HG03060 (cell line): ENCODE measurements around the gene ZNF705A.
"Not testable (repeated sequence)": the region's sequence is repeated elsewhere in the genome, so short reads cannot be mapped to it uniquely, and the experiment has no call there.

Experiments used
- ATAC-seq: cut with Tn5 transposase; IDR thresholded peaks from one replicate; pipeline ENCODE4 v1.9.1; 2021; ENCODE audit warnings: low read depth, moderate number of reproducible peaks; ENCODE audit not compliant: unreplicated experiment

ZNF705A gene

GRCh38 chr12:8156845-8157244 is at the start of gene ZNF705A:
ZNF705A (plus strand) TSS chr12:8157015; CDS start chr12:8172626, 15,611 bp downstream.
- no peak for ATAC-seq

GRCh38 chr12:8108808-8109398 is 47.9 kb upstream of the ZNF705A start:
- ATAC-seq = no peak

GRCh38 chr12:8113117-8113516 is 43.7 kb upstream of the ZNF705A start:
- not testable (repeated sequence) for ATAC-seq

- no peak for ATAC-seq
These were observed 36.6 kb upstream of the ZNF705A start for GRCh38 chr12:8120072-8120713.

GRCh38 chr12:8123124-8123912 is 33.5 kb upstream of the ZNF705A start, which contains the start of gene CLEC4A:
CLEC4A (plus strand) TSS chr12:8123617; CDS start chr12:8123879, 262 bp downstream.
- ATAC-seq = no peak

GRCh38 chr12:8127138-8127537 is 29.7 kb upstream of the ZNF705A start:
- no peak for ATAC-seq

GRCh38 chr12:8133636-8134397 is 23.0 kb upstream of the ZNF705A start:
- not testable (repeated sequence) for ATAC-seq

GRCh38 chr12:8134398-8134930 is 22.4 kb upstream of the ZNF705A start:
- ATAC-seq = not testable (repeated sequence)

- ATAC-seq = not testable (repeated sequence)
These were observed 15.2 kb upstream of the ZNF705A start for GRCh38 chr12:8141647-8142046.

- no peak for ATAC-seq
These were observed 13.6 kb upstream of the ZNF705A start for GRCh38 chr12:8143261-8143660.

- ATAC-seq = no peak
These were observed 10.9 kb upstream of the ZNF705A start for GRCh38 chr12:8145754-8146441.

GRCh38 chr12:8146442-8146771 is 10.4 kb upstream of the ZNF705A start:
- no peak for ATAC-seq

GRCh38 chr12:8154526-8154925 is 2.3 kb upstream of the ZNF705A start:
- no peak for ATAC-seq

GRCh38 chr12:8156416-8156815 is 399 bp upstream of the ZNF705A start:
- no peak for ATAC-seq

GRCh38 chr12:8157484-8158198 is 826 bp downstream of the ZNF705A start:
- ATAC-seq = no peak

GRCh38 chr12:8172911-8173310 is 16.1 kb downstream of the ZNF705A start:
- ATAC-seq = not testable (repeated sequence)

GRCh38 chr12:8179989-8180585 is 23.3 kb downstream of the ZNF705A start:
- not testable (repeated sequence) for ATAC-seq

GRCh38 chr12:8181271-8181670 is 24.5 kb downstream of the ZNF705A start:
- ATAC-seq = not testable (repeated sequence)

- not testable (repeated sequence) for ATAC-seq
These were observed 26.1 kb downstream of the ZNF705A start for GRCh38 chr12:8182923-8183322.
